SH-SY5Y (cell line): ENCODE measurements around the gene ARHGAP6.

Source experiments
- GATA2 ChIP-seq: IDR thresholded peaks from 2 replicates; pipeline ENCODE4 v1.6.1; 2011; ENCODE audit warnings: mild to moderate bottlenecking, low read depth, low read length
- GATA3 ChIP-seq: IDR thresholded peaks from 2 replicates; pipeline ENCODE4 v1.6.1; 2011; ENCODE audit warnings: low read depth, mild to moderate bottlenecking, low read length, moderate library complexity

- TF ChIP-seq GATA3 (no peak), GATA2 (no peak)
Measured at GRCh38 chrX:11478911-11479310, 186.8 kb downstream of the ARHGAP6 start.
